Nucleus accumbens (tissue), 56 donors: ENCODE results near the gene PPP3R1.

Experiments used
- DNase-seq, 56 donors: peaks; one replicate each; lab custom pipeline; 2025; lab: John Stamatoyannopoulos, UW

PPP3R1 gene

DNA sequence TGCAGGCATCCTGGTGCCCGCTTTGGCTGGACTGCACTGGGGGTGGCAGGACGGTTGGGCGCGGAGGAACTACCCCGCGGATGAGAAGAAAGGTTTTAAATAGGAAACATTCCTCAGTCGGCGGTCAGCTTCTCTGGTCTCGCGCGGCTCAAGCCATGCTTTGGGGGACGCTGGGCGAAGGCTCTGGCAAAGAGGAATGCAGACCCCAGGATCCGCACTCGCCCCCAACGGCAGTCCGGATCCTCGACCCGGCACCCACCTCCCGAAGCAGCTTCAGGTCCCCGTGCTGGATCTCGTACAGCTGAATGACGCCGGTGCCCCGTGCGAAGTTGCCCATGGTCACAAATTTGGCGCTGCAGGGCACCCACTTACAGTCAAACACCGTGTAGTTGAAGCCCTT lies 95.3 kb downstream of the PPP3R1 start:
- DNase-seq = peak in 7 of 56 donors; percentile 37 to 86 (median 49)

DNA sequence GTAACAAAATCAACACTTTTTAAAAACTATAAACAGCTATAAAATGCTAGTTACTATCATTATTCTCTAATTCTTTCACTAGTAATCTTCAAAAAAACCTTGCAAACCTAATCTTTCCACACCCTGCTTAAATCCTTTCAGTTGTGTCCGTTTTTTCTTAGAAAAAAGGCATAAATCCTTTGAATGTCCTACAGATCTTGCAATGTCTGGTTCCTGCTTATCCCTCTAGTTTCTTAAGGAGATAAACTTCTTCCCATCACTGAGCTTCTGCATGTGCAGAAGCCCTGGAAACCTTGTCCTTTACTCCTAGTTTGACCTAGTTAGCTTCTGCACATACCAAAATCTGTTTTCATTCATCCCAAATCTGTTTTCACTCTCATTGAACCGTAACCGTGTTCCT lies 95.9 kb downstream of the PPP3R1 start:
- no peak for DNase-seq

DNA sequence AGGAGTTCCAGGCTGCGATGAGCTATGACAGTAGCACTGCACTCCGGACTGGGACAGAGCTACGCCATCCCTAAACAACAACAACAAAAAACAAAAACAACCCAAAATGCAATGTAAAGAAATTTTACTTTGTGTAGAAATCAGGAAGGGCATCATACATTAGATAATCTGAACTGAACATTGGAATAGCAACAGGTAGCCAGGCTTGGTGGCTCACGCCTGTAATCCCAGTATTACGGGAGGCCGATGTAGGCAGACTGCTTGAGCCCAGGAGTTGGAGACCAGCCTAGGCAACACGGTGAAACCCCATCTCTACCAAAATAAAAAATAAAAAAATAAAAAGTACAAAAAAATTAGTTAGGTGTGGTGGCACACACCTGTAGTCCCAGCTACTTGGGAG lies 96.7 kb downstream of the PPP3R1 start:
- DNase-seq = no peak

DNA sequence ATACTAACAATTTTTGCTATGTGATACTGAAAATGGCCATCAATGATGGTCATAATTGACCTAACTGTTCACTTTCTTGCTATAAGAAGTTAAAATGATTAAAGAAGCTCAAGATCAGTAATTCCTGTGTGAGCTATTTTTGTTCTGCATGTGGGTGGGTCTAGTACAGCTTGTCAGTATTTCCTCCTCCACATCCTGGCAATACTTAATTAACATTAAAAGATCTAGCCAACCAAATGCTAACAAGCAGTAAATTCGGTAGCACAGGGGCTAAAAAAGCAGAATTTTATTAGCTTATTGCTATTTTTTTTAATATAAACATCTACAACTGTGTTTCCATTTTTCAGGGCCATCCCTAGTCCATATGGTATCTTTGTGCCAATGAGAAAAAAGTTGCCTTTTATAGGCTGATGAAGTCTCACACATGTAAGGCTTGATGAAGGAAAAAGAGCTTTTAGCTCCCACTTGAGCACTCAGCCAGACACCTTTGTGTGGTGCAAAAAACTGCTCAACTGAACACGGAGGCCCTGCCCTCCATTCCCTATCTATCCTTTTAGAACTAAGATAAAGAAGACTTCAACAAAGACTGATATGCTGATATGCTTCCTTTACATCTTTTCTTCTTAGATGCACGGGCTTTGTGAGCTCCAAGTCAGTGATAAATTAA lies 99.5 kb downstream of the PPP3R1 start:
- DNase-seq = peak in 7 of 56 donors; percentile 1 to 43 (median 15)

DNA sequence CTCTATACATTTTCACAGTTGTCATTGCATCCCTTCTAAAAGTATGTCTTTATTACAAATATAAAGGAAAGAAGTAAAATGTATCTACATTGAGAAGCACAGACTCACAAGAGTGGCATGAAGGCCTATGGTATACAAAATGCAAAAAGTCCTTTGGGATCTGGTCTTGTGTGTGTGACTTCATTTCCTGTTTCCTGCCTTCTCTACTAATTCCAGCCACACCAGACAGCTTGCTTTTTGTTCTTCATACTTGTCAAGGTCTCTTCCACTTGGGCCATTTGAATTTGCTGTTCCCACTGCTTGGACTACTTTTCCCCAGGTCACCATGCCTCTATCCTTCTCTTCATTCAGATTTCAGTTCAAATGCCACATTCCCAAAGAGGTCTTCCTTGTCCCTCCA lies 101.3 kb downstream of the PPP3R1 start:
- no peak for DNase-seq

DNA sequence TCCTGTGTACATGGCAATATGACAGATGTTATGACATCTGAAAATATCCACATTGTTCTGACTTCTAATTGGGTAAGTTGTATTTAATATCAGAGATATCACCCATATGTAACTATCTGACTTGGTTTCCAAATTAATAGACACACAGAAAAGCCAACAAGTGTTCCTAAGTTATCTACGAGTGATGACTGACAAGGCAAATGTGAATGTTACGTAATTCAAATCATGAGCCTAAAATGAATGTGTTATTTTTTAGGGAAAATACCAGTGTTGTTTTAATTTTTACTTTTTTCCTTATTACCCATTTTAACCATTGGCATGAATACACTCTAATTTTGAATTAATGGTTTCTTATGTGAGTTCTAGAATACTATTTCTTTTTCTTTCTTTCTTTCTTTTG lies 110.5 kb downstream of the PPP3R1 start:
- no peak for DNase-seq

DNA sequence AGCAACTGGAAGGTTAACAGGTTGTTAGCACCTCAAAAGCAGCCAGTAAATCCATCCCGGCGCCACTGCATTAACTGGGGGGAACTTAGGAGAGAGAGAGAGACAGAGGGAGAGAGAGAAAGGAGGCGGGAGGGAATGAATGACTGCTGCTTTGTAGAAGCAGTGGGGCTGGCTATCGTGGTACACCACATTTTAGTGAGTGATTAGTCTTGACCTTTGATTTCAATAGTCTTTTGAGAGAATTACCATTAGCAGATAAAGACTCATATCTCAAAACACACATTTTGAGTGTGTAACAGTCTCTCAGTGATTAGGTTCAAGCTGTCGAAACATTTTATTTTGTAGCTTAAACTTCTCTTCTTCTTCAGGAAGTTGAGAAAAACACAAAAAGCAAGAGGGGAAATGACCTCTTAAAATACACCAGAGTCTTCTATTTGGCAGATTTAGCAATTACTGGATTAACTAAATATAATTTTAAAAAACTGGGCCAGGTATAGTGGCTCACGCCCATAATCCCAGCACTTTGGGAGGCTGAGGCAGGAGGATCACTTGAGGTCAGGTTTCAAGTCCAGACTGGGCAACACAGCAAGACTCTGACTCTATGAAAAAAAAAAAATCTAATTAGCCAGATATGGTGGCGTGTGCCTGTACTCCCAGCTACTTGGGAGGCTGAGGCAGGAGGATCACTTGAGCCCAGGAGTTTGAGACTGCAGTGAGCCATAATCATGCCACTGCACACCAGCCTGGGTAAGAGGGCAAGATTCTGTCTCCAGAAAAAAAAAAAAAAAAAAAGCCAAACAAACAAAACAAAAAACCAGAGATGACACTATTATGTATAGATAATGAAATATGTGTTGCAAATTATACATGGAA lies 116.6 kb downstream of the PPP3R1 start:
- DNase-seq = no peak

DNA sequence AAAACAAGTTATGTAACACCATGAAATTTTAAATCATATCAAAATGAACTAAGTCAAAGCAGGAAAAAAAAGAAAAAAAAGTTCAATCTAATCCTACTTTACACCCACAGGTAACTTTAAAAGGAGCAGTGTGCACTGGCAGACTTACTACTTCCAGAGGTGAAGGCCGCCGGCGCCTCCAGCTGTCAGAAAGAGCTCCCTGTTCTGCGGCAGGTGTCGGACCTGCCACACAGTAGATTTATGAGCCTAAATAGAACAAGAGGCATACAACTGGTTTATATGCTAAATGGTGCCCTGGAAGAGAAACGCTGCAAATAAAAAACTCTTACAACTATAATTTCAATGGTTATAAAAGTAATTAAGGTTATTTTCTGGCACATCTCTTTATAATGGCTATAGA lies 117.8 kb downstream of the PPP3R1 start:
- peak in 8 of 56 donors; percentile 4 to 59 (median 24) for DNase-seq

DNA sequence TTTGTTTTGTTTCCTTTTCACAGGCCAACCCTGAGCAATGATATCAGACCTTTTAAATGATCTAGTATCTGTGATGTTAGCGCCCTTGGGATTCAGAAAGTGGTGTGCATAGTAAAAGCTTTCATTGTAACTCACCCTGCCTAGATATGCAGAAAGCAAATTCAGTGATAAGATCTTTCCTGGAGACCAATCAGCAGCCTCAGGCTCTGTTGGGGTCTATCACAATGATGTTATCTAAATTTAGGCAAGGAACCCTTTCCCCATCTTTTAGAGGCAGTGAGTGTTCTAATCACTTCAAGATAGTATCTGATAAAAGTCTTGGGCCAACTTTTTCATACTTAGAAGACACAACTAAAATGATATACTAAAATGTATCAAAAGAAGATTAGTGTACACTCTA lies 118.2 kb downstream of the PPP3R1 start:
- DNase-seq = no peak
